GM21723 (cell line): ENCODE data around the gene C22orf42.
"Not testable (repeated sequence)": the region's sequence is repeated elsewhere in the genome, so short reads cannot be mapped to it uniquely, and the experiment has no call there.

Experiments used
- ATAC-seq: cut with Tn5 transposase; IDR thresholded peaks from one replicate; pipeline ENCODE4 v1.9.1; 2021; ENCODE audit warnings: mild to moderate bottlenecking, moderate library complexity; ENCODE audit not compliant: unreplicated experiment

Gene C22orf42, protein sequence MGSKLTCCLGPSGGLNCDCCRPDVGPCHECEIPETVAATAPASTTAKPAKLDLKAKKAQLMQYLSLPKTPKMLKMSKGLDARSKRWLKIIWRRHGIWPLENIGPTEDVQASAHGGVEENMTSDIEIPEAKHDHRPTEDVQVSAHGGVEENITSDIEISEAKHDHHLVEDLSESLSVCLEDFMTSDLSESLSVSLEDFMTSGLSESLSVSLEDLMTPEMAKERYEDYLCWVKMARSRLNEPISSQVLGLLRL

DNA sequence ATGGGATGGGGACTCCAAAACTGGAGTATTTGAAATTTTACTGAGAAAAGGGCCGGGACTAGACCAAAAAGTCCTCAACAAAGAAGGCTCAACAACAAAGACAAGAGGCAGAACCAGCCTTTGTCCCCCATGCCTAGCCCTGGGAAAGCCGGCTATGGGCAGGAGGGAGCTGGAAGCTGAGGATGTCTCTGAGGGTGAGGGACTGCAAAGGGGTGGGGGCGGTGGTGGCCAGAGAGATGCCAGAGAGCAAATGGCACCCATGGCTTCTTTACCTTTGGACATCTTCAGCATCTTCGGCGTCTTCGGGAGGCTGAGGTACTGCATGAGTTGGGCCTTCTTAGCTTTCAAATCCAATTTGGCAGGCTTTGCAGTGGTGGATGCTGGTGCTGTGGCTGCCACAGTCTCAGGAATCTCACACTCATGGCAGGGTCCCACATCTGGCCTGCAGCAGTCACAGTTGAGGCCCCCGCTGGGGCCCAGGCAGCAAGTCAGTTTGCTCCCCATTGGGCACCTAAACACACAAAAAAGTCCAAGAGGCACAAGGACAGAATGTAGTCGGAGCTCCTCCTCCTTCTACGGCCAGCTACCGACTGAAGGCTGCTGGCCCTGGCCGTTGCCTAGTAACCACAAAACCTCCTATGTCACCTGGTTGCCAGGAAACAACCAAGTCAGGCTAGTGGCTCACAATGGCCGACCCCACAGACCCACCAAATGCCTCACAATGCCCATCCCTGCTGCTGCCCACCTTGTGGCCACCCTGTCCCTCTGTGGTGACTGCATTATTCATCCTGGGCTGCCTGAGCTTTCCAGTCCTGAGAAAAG lies at the start of gene C22orf42:
TSS of gene C22orf42 (minus strand) at position 592 of the 822 bp plus-strand sequence. CDS start at position 504, 88 bp downstream.
- ATAC-seq: no peak

DNA sequence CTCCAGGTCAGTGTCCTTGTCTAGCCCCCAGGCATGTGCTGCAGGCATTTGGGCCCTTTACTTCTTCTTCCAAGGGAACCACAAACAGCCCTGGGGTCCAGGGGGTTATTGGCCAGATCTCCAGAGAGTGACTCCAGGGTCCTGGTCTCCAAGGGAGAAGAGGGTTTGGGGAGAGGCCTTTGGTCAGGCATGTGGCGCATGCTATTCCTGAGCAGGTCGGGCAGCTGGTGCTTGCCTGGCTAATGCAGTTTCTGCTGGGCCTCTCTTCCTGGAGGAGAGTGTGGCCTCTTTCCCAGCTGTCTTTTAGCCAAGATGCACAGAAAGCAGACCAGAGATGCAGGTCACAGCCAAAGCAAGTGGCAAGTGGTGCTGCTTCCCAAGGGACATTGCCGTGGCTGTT lies 49.6 kb upstream of the C22orf42 start:
- no peak for ATAC-seq

DNA sequence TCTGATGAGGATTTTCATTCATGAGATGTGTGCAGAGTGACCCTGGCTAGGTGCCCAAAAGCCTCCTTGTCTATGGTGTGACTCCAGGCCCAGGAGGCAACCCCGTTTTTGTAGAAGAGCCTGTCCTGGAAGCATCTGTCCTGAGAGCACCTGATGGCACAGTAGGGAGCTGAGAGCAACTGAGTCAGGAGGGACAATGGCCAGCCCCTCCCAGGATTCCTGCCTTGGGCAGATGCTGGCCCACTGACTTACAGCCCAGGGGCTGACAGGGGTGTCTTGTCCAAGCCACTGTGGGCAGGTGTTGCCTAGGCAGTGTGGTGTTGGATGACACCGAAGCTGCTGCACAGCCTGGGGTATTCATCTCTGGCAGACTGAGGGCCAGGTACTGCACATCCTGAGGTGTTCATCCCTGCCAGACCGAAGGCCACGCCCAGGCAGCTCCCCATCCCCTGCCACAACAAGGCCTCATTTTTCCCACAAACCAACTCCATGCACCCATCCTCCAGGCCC lies 48.9 kb upstream of the C22orf42 start:
- ATAC-seq: no peak

DNA sequence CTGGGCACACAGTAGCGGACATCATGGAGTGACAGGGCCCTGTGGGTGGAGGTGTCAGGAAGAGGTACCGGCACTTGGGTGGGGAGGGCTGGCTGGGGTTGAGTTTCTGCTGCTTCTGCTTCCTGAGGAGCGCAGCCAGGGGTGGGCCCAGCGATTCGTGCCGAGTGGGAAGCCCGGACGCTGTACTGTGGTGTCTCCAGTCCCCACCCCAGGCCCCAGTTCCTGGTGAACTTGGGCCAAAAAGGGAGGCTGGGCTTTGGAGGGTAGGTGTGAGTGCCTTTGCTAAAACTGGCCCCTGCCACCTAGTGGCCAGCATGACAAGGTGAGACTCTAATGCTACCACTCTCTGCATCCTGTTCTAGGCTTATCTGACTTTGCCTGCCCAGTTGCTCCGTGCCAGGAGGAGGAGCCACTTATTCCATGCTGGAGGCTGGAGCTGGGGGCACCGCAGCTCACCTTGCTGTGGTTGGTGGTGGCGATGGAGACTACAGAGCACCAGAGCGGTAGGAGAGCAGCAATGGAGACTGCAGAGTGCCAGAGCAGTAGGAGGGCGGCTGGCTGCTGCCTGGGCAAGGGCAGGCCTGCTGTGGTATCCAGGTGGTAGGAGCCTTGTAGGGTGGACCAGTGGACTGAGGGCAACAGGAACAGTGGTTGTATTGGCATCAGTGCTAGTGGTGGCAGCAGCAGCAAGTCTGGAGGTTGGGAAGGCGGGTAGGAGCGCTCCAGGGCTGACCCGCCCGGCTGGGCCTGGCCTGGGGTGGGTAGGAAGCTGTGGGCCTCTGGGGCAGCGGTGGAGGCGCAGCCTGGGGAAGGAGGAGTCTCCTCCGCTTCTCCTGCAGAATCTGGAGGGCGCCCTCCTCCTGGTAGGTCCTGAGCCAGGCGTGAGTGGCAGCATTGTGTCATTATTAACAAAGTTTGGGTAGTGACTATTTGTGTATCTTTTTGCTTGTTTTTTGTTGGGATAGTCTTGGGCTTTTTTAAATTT lies 48.0 kb upstream of the C22orf42 start:
- no peak for ATAC-seq

DNA sequence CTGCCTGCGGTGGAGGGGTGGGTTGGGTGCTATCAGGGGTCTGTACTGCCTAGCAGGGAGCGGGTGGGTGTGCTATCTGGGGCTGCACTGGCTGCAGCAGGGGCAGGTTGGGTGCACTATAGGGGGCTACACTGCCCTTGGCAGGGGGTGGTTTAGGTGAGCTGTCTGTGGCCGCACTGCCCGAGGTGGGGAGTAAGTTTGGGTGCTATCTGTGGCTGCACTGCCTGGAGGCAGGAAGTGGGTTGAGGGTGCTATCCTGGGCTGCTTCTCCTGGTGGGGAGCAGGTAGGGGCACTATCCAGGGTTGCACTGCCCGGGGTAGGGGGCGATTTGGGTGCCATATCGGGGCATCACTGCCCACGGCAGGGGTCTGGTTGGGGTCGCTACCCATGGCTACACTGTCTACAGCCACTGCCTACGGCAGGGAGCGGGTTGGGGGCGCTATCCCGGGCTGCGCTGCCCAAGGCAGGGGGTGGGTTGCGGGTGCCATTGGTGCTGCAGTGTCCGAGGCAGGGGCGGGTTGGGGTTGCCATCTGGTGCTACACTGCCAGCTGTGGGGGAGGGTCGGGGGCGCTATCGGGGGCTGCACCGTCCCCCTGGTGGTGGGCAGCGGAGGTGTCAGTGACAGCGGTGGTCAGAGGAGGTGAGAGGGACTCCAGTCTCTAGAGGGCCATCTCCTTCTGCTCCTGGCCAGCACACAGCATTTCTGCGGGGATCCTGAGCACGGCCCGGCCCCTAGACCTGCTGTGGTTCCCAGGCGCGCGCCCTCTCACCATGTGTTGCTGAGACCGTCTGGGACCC lies 47.1 kb upstream of the C22orf42 start:
- no peak for ATAC-seq

DNA sequence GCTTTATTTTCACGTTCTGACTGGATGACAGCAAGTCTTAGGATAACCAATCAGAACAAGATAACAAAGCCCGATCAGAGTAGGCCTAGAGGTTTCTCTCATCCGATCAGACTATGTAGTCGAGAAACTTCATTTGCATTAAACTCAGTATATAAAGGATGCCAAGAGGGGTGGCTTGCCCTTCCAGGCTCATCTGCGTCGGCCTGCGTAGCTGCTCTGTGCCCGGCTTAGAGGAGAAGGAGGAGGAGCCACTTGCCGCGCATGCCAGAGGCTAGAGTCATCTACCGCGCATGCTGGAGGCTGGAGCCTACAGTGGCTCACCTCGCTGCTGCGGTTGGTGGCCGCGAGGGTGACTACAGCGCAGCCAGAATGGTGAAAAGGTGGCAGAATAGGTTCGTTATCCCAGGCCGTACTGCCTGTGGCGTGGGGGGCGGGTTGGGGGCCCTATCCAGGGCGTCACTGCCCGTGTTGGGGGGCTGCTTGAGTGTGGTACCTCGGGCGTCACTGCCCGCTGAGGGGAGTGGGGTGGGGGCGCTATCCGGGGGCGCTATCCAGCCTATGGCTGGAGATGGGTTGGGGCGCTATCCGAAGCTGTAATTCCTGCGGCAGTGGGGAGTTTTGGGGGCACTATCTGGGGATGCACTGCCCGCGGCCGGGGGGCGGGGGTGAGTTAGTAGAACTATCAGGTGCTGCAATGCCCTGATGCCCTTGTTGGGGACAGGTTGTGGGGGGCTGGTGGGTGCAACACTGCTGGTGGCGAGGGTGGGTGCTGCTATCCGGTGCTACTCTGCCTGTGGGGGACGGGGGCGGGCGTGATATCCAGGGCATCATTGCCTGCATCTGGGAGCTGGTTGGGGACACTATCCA lies 46.0 kb upstream of the C22orf42 start, which contains the start of gene RFPL2:
TSS of gene RFPL2 (minus strand) at position 218 of the 867 bp plus-strand sequence. CDS start 2,622 bp downstream, outside the sequence.
- ATAC-seq: no peak

DNA sequence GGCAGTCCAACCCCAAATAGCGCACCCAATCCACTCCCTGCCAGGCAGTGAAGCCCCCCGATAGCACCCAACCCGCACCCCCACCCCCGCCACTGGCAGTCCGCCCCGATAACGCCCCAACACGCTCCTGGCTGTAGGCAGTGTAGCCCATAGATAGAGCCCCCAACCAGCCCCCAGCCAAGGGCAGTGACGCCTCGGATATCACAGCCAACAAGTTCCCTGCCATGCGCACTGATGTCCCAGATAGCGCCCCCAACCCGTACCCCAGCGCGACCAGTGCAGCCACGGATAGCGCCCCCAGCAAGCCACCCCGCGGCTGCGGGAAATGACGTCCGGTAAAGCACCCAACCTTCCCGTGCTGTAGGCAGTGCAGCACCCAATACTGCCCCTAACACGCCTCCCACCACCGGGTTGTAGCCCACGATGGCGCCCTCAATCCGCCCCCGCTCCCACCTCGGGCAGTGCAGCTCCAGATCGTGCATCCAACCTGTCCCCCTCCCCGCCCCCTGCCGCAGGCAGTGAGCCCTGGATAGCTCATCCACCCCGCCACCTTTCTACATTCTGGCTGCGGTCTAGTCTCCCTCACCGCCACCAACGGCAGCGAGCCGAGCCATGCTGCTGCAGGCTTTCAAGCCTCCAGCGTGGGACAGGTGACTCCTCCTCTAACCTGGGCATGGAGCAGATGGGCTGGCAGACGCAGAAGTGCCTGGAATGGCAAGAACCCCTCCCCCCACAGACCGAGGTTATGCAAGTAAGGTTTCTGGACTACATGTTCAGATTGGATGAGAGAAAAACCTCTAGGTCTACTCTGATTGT lies 45.1 kb upstream of the C22orf42 start:
- no peak for ATAC-seq

DNA sequence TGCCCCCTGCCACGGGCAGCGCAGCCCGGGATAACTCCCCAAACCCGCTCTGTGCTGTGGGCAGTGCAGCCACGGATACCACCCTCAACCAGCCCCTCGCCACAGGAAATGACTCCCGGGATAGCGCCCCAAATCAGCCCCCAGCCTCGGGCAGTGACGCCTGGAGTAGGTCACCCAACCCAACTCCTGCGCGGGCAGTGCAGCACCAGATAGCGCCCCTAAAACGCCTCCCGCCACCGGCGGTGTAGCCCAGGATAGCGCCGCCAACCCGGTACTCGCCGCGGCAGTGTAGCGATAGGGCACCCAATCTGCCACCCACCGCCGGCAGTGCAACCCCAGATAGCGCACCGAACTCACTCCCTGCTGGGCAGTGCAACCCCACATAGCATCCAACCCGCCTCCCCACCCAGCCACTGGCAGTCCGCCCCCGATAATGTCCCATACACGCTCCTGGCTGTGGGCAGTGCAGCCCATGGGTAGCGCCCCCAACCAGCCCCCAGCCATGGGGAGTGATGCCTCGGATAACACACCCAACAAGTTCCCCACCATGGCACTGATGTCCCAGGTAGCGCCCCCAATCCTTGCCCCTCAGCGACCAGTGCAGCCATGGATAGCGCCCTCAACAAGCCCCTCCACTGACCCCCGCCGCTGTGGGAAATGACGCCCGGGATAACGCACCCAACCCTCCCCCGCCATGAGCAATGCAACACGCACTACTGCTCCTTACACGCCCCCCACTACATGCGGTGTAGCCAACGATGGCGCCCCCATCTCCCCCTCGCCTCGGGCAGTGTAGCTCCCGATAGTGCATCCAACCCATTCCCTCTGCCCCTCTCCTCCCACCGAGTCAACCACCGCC lies 44.3 kb upstream of the C22orf42 start:
- ATAC-seq: no peak

DNA sequence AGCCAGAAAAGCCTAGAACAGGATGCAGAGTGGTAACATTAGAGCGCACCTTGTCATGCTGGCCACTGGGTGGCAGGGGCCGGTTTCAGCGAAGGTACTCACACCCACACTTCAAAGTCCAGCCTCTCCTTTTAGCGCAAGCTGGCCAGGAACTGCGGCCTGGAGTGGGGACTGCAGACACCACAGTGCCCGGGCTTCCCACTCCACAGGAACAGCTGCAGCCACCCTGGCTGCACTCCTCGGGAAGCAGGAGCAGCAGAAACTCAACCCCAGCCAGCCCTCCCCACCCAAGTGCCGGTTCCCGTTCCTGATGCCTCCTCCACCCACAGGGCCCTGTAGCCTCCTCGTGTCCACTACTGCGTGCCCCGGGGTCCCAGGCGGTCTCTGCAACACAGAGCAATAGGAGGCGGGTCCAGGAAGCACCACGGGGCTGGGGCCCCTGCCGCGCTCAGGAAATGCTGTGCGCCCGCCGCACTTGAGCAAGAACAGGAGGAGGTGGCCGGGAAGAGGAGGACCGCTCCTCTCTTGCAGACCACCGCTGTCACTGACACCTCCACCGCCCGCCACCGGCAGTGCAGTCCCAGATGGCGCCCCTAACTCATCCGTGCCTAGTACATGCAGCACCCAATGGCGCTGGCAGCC lies 43.6 kb upstream of the C22orf42 start:
- ATAC-seq: no peak

DNA sequence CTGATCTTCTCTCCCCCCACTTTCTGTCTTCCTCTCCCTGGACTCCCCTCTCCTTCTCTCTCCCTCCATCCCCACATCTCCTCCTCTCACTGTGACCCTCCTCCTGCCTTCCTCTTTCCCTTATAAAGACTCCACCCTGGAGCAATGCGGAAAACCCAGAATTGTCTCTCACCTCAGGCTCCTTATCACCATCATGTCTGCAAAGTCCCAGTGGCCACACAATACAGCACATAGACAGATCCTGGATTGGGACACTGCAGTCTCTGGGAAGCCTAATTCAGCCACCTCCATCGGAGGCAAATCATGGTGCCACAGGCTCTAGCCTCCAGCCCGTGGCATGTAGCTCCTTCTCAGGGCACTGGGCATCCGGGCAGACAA lies 43.0 kb upstream of the C22orf42 start:
- no peak for ATAC-seq

DNA sequence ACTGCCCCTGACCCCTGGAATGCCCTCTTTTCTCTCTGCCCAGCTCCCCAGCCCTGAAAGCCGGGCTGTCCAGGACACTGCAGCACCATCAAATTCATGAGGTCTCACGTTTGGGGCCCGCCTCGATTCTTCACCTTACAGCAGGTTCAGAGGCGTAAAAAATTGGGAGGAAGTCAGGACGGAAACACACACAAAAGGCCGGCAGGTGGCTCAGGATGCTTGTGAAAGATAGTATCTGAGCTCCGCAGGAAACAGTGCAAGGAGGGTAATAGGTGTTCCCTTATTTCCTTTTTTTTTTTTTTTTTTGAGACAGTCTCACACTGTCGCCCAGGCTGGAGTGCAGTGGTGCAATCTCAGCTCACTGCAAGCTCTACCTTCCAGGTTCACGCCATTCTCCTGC lies 41.6 kb upstream of the C22orf42 start:
- no peak for ATAC-seq

DNA sequence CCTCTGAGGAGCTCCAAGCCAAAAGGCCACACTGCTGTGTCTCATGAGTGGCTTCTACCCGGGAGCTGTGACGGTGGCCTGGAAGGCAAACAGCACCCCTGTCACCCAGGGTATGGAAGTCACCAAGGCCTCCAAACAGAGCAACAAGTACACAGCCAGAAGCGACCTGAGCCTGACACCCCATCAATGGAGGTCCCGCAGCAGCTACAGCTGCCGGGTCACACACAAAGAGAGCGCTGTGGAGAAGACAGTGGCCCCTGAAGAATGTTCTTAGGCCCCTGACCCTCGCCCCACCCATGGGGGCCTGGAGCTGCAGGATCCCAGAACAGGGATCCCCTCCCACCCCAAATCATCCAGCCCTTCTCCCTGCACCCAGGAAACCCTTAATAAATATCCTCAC lies 40.9 kb upstream of the C22orf42 start:
- ATAC-seq: no peak

DNA sequence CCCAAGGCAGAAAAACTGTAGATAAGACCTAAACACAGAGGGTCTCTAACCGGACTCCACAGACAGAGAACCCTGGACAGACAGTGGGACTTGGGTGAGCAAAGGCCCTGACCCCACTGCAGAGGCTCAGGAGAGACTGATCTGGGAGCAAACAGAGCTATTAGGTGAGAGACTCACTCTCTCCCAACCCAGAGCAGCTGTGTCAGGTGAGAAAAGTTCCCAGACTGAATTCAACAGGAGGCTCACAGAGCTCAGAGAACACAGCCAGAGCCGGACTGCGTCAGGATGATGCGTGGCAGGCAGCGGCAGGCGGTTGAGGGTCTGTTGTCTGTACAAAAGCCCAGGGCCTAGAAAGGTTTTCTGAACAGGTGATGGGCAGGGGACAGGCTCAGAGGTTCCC lies 40.2 kb upstream of the C22orf42 start:
- no peak for ATAC-seq

DNA sequence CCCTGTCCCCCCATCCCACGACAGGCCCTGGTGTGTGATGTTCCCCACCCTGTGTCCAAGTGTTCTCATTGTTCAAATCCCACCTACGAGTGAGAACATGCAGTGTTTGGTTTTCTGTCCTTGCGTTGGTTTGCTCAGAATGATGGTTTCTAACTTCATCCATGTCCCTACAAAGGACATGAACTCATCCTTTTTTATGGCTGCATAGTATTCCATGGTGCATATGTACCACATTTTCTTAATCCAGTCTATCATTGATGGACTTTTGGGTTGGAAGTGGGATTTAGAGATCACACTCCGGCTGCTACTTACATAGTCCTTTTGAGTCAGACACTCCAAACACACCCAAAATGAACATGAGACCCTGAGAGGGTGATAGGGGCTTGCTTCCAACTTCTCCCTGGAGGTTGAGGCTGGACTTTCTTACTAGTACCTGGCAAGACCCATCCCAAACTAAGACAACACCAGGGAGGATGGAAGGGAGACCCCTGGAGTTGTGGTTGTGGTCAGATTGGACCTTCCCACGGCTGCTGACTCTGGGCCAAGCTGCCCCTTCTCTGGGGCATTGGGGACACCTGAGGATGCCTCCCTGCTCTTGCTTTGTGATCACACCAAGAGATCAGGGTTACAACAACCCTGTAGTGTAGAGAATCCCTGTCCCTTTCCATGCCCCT lies 38.6 kb upstream of the C22orf42 start:
- ATAC-seq: not testable (repeated sequence)

DNA sequence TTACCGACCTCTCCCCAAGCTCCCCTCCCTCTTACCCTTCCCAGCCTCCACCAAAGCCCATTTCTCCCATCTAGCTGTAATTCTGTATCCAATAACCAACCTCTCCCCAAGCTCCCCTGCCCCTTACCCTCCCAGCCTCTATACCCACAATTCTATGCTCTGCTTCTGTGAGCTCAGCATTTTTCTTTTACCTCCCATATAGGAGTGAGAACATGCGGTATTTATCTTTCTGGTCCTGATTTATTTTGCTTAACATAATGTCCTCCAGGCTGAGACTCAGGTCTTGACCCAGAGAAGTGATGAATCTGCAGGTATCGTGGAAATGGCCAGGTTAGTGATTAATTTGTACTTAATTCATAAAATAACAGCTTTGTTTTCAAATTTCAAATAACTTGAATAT lies 36.8 kb upstream of the C22orf42 start:
- ATAC-seq: not testable (repeated sequence)

DNA sequence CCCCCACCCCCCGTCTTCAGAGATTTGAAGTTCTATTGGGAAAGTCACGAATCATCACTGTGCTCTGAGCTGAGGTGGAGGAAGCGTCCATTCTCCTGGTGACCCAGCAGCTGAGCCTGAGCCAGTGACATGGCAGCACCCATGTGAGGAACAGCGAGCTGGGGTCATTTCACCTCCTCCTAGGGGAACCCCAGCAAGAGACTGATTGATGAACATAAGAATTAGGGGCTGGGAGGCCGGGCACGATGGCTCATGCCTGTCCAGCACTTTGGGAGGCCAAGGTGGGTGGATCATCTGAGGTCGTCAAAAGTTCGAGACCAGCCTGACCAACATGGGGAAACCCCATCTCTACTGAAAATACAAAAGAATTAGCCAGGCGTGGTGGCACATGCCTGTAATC lies 34.2 kb upstream of the C22orf42 start:
- ATAC-seq: not testable (repeated sequence)
